Endodermal cell (in vitro differentiated cells): ENCODE results near the gene MRPL44. TPM values are rescaled to one million over a fixed set of nuclear protein-coding genes. Genes with fewer than 3 reads are reported as not detected.

ENCODE experiments used
- DNase-seq: peaks from one replicate; pipeline ENCODE4 v3.0.0-alpha.2; 2017
- H3K27ac ChIP-seq: 2 replicates; pipeline ENCODE4 v1.5.1; 2013; ENCODE audit warnings: mild to moderate bottlenecking, low read depth, low read length, moderate library complexity
- H3K27me3 ChIP-seq: 2 replicates; pipeline ENCODE4 v1.6.1; 2013; ENCODE audit warnings: mild to moderate bottlenecking, low read length, moderate library complexity; ENCODE audit not compliant: insufficient read depth, control insufficient read depth, poor library complexity, severe bottlenecking
- H3K36me3 ChIP-seq: 2 replicates; pipeline ENCODE4 v1.7.0; 2013; ENCODE audit warnings: mild to moderate bottlenecking, low read length, moderate library complexity; ENCODE audit not compliant: control insufficient read depth, insufficient read depth
- H3K4me1 ChIP-seq: one replicate; pipeline ENCODE4 v1.7.0; 2013; ENCODE audit warnings: low read length; ENCODE audit not compliant: control insufficient read depth, insufficient read depth
- H3K4me3 ChIP-seq: 2 replicates; pipeline ENCODE4 v1.5.1; 2013; ENCODE audit warnings: mild to moderate bottlenecking, low read length, moderate library complexity
- H3K9ac ChIP-seq: 2 replicates; pipeline ENCODE4 v1.6.1; 2013; ENCODE audit warnings: mild to moderate bottlenecking, low read length, moderate library complexity; ENCODE audit not compliant: poor library complexity, severe bottlenecking; ENCODE audit errors: extremely low read depth
- H3K9me3 ChIP-seq: 2 replicates; pipeline ENCODE4 v1.6.1; 2013; ENCODE audit warnings: mild to moderate bottlenecking, low read length, moderate library complexity; ENCODE audit not compliant: control insufficient read depth
- H3K27ac Mint-ChIP-seq: 2 replicates; pipeline ENCODE4 v1.8.0; 2020; ENCODE audit warnings: mixed read lengths
- H3K27me3 Mint-ChIP-seq: 2 replicates; pipeline ENCODE4 v1.8.0; 2021; ENCODE audit warnings: mild to moderate bottlenecking, mixed read lengths; ENCODE audit not compliant: insufficient read depth
- H3K36me3 Mint-ChIP-seq: 2 replicates; pipeline ENCODE4 v1.8.0; 2020; ENCODE audit warnings: low read depth, mixed read lengths
- H3K4me1 Mint-ChIP-seq: 2 replicates; pipeline ENCODE4 v1.8.0; 2020; ENCODE audit warnings: mixed read lengths
- H3K4me3 Mint-ChIP-seq: 2 replicates; pipeline ENCODE4 v1.8.0; 2020; ENCODE audit warnings: mild to moderate bottlenecking, moderate library complexity, mixed read lengths
- H3K9me3 Mint-ChIP-seq: 2 replicates; pipeline ENCODE4 v1.8.0; 2020; ENCODE audit warnings: mild to moderate bottlenecking, mixed read lengths
- CTCF ChIP-seq: fragments of 200-600 bp; sonication (generic); conservative IDR thresholded peaks from 2 replicates; pipeline ENCODE4 v1.5.0; 2021; ENCODE audit warnings: antibody characterized with exemption, mild to moderate bottlenecking
- WGBS, 2 experiments: methylation state at CpG; one replicate each; pipeline versions ENCODE4 v1.1.5 to v1.1.7; 2013; ENCODE audit warnings: missing lambda C conversion rate in 2 of 2, mixed read lengths in 1 of 2; ENCODE audit not compliant: insufficient coverage in 1 of 2, insufficient read length in 1 of 2; 5-methylcytosine and 5-hydroxymethylcytosine counted together
- total RNA-seq, 2 donors: library from RNA; stranded (reverse); fragmentation: NEBNext Ultra II Directional in 1 of 2; extraction: Animal tissue kit (Norgen Biotek cat#: 25700) in 1 of 2; gene quantifications; 2 replicates in 1 of 2; 3 replicates in 1 of 2; pipeline ENCODE4 v1.2.1, GENCODE V29; 2021

The MRPL44 gene
- total RNA-seq, 2 donors from 2014 or later: 38.7 to 43.4 TPM

GRCh38 chr2:223909001-223909741 lies 48.1 kb upstream of the MRPL44 start:
- Mint-ChIP-seq H3K36me3 (peaks cover 28% of the 10 kb centered on the region), H3K27ac (peak overlapping the region; percentile 89), H3K9me3 (no peaks in the 10 kb centered on the region), H3K4me3 (peak overlapping the region; percentile 9), H3K27me3 (no peaks in the 10 kb centered on the region), H3K4me1 (peaks cover 22% of the 10 kb centered on the region)
- no peak for TF ChIP-seq CTCF
- Histone ChIP-seq H3K4me1 (peaks cover 12% of the 10 kb centered on the region), H3K9ac (peak overlapping the region; percentile 26), H3K27me3 (no peaks in the 10 kb centered on the region), H3K36me3 (peaks cover 45% of the 10 kb centered on the region), H3K27ac (no peak overlapping the region), H3K9me3 (no peaks in the 10 kb centered on the region), H3K4me3 (peak overlapping the region; percentile 37)
- no peak for DNase-seq
- 64 to 80% methylated on average over 4 to 7 of the region's 7 CpGs for WGBS, 2 experiments

- Histone ChIP-seq H3K27me3 (no peaks in the 10 kb centered on the region), H3K27ac (no peak overlapping the region), H3K4me1 (peaks cover 1% of the 10 kb centered on the region), H3K9me3 (no peaks in the 10 kb centered on the region), H3K4me3 (no peak overlapping the region), H3K36me3 (peaks cover 49% of the 10 kb centered on the region), H3K9ac (no peak overlapping the region)
- no peaks in the 10 kb centered on the region for H3K9me3 Mint-ChIP-seq
- no peaks in the 10 kb centered on the region for H3K27me3 Mint-ChIP-seq
- no peak overlapping the region for H3K27ac Mint-ChIP-seq
- no peak for DNase-seq
- peaks cover 10% of the 10 kb centered on the region for H3K4me1 Mint-ChIP-seq
- H3K4me3 Mint-ChIP-seq: no peak overlapping the region
- TF ChIP-seq CTCF: no peak
- peaks cover 37% of the 10 kb centered on the region for H3K36me3 Mint-ChIP-seq
Observed at GRCh38 chr2:223914324-223914723, 42.9 kb upstream of the MRPL44 start.

GRCh38 chr2:223915071-223915470 lies 42.2 kb upstream of the MRPL44 start:
- Mint-ChIP-seq H3K27ac (peak overlapping the region; percentile 24), H3K27me3 (no peaks in the 10 kb centered on the region), H3K9me3 (no peaks in the 10 kb centered on the region), H3K4me3 (no peak overlapping the region), H3K4me1 (peaks cover 3% of the 10 kb centered on the region), H3K36me3 (peaks cover 37% of the 10 kb centered on the region)
- H3K36me3 ChIP-seq: peaks cover 49% of the 10 kb centered on the region
- H3K9ac ChIP-seq: no peak overlapping the region
- no peaks in the 10 kb centered on the region for H3K27me3 ChIP-seq
- no peak for TF ChIP-seq CTCF
- DNase-seq: no peak
- no peak overlapping the region for H3K27ac ChIP-seq
- H3K9me3 ChIP-seq: no peaks in the 10 kb centered on the region
- no peaks in the 10 kb centered on the region for H3K4me1 ChIP-seq
- no peak overlapping the region for H3K4me3 ChIP-seq
- 92 to 94% methylated on average over 2 to 3 of the region's 3 CpGs for WGBS, 2 experiments
